SJCRH30 (cell line): ENCODE data around the gene PFKP. TPM values are rescaled to one million over a fixed set of nuclear protein-coding genes. Genes with fewer than 3 reads are reported as not detected.

Source experiments
- total RNA-seq: library from RNA; depleted of rRNA; stranded (reverse); fragments of >200 nt; shearing (Covaris generic); gene quantifications from 2 replicates; pipeline ENCODE4 v1.2.3, GENCODE V29; 2014; rRNA removed

Gene PFKP
- total RNA-seq, 1 experiment from 2014 or later, result 37.6 TPM

Other genes starting within 250 kb of the PFKP start
- 43.0 and 51.4 TPM in 2 replicates for gene PITRM1, start 105.2 kb downstream of the PFKP start, total RNA-seq